Activated CD4-positive, alpha-beta T cell treated with anti-CD3 and anti-CD28 coated beads, Interleukin-2, amount 10 ng/mL, durations not matched to agents 24 days and 14 days (primary cell): ENCODE measurements around the gene MACROD2. TPM values are rescaled to one million over a fixed set of nuclear protein-coding genes. Genes with fewer than 3 reads are reported as not detected.
"Not testable (repeated sequence)": the region's sequence is repeated elsewhere in the genome, so short reads cannot be mapped to it uniquely, and the experiment has no call there.

Source experiments
- DNase-seq: peaks from one replicate; pipeline ENCODE4 v3.0.0; 2022
- H3K27ac Mint-ChIP-seq: one replicate; pipeline ENCODE4 v1.8.0; 2022; ENCODE audit warnings: mild to moderate bottlenecking, mixed read lengths
- H3K27me3 Mint-ChIP-seq: one replicate; pipeline ENCODE4 v1.8.0; 2022; ENCODE audit warnings: mixed read lengths
- H3K36me3 Mint-ChIP-seq: one replicate; pipeline ENCODE4 v1.8.0; 2022; ENCODE audit warnings: low read depth, mild to moderate bottlenecking, mixed read lengths
- H3K4me1 Mint-ChIP-seq: one replicate; pipeline ENCODE4 v1.8.0; 2021; ENCODE audit warnings: mixed read lengths
- H3K4me3 Mint-ChIP-seq: one replicate; pipeline ENCODE4 v1.8.0; 2022; ENCODE audit warnings: mild to moderate bottlenecking, moderate library complexity, mixed read lengths
- H3K9me3 Mint-ChIP-seq: one replicate; pipeline ENCODE4 v1.8.0; 2021; ENCODE audit warnings: mixed read lengths
- intact Hi-C: fragments of 100-400 bp; cut with micrococcal nuclease; formaldehyde crosslinking; loops from one replicate; pipeline ENCODE4 v1.15.1; 2023
- total RNA-seq: library from RNA; stranded (reverse); gene quantifications from 2 replicates; pipeline ENCODE4 v1.2.3, GENCODE V29; 2022

MACROD2 gene
- not detected in 2 replicates for total RNA-seq

DNA sequence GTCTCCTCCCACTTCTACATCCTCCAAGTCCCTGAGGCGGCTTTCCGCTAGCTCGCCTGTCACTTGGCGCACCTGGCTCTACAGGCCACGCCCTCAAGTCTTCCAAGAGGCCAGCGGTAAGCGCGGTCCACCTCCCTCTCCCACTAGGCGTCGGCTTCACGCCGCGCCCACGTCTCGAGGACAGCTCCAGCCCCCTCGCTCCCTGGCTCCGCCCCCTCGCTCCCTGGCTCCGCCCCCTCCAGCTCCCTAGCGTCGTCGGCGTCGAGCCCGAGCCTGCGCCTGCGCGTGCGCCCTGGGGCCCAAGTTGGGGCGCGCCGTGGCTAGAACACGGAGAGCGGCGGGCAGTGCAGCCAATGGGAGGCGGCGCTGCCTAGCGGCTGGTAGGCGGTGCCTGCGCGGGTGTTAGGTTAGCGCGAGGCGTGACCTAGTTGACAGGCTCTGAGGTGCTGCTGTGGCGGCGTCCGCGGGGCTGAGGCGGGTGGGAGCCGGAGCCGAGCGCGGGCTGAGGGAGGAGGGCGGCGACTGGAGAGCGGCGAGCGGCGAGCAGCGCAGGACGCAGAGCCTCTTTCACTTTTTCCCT, at the start of gene MACROD2:
Gene MACROD2 (plus strand): TSS at position 431 of the 580 bp plus-strand sequence.
- Mint-ChIP-seq H3K27me3 (peaks cover 11% of the 10 kb centered on the region), H3K4me3 (peak within 1 kb of the TSS; percentile 50), H3K27ac (no peak within 1 kb of the TSS), H3K9me3 (peaks cover 12% of the 10 kb centered on the region), H3K36me3 (no peaks in the 10 kb centered on the region), H3K4me1 (no peaks in the 10 kb centered on the region)
- intact Hi-C loops = no loop called here
- DNase-seq = peak; percentile 74

DNA sequence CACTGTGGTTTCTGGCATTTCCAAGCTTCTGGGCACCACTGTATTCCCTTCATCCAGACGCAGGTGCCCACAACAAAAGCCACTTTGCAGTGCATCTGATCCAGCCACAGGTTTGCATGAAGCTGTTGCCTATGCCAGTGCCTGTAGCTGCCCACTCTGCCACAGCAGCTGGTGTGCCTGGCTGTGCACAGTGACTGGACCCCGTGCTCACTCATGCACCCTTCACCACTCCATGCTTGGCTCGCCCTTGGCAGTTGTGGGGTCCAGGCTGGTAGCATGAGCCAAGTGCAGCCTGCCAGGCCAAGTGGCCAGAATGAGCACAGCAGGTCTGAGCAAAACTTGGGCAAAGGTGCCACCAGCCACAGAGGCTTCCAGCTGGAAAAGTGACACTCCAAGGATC, 47.6 kb upstream of the MACROD2 start:
- no peak for DNase-seq
- H3K9me3 Mint-ChIP-seq = no peaks in the 10 kb centered on the region
- H3K27ac Mint-ChIP-seq = no peak overlapping the region
- intact Hi-C loops = no loop called here
- no peaks in the 10 kb centered on the region for H3K4me1 Mint-ChIP-seq
- H3K27me3 Mint-ChIP-seq = no peaks in the 10 kb centered on the region
- no peak overlapping the region for H3K4me3 Mint-ChIP-seq
- H3K36me3 Mint-ChIP-seq = no peaks in the 10 kb centered on the region

DNA sequence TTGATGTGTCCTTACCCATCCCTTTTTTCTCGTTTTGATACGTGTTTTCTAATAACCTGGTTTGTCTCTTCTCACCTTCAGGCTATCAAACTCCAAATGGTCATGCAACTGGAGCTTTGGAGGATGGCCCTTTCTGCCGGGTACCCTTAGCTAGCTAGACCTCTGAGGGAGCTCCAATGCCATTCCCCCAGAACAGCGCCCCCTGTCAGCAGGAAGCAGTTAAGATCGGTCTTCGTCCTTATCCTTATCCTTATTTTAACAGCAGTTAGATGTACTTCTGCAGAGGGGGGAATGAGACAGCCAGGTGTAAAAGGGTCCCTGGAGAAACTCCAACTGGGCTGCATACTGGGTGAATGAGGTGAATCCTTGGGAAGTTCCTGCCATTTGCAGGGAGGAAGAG, 42.1 kb upstream of the MACROD2 start:
- H3K4me1 Mint-ChIP-seq = no peaks in the 10 kb centered on the region
- no peak overlapping the region for H3K4me3 Mint-ChIP-seq
- no peak overlapping the region for H3K27ac Mint-ChIP-seq
- no peaks in the 10 kb centered on the region for H3K36me3 Mint-ChIP-seq
- intact Hi-C loops = no loop called here
- no peak for DNase-seq
- no peaks in the 10 kb centered on the region for H3K9me3 Mint-ChIP-seq
- H3K27me3 Mint-ChIP-seq = no peaks in the 10 kb centered on the region

DNA sequence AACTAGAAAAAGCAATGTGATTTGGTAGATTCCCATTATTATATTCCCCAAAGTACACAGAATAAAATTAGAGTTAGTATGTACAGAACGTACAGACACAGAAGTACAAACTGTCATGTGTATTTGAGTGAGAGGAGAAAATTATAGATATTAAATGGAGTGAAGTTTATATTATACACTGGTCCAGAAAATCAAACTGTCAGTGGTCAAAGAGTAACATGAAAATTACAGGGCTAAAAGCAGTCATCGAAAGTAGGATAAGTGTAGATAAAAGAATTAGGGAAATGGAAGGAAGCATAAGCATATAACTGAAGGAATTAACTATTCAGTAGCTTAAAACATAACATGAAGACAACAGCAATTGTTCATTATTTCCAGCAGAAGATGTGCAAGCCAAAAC, 35.2 kb upstream of the MACROD2 start:
- Mint-ChIP-seq H3K4me1 (no peaks in the 10 kb centered on the region), H3K36me3 (no peaks in the 10 kb centered on the region), H3K9me3 (peaks cover 5% of the 10 kb centered on the region), H3K4me3 (no peak overlapping the region), H3K27me3 (no peaks in the 10 kb centered on the region), H3K27ac (no peak overlapping the region)
- intact Hi-C loops = no loop called here
- DNase-seq = no peak

DNA sequence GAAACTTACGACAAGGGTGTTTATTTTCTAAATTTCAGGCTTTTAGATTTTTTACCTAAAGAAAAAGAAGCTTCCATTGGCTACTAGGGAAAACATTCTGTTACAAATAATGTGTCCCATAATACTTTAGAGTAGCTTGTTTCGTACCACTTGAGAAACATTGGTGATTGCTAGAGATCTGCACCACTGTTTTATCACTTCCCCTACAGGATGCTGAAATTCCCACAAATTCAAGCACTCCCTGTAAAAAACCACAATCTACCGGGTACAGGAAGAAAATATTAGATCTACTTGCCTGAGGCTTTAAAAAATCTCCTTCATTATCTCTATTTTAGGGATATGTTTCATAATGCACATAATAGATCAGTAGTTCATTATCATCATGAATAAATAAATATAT, 34.8 kb upstream of the MACROD2 start:
- Mint-ChIP-seq H3K4me3 (no peak overlapping the region), H3K4me1 (no peaks in the 10 kb centered on the region), H3K36me3 (no peaks in the 10 kb centered on the region), H3K27me3 (no peaks in the 10 kb centered on the region), H3K9me3 (peaks cover 6% of the 10 kb centered on the region), H3K27ac (no peak overlapping the region)
- no peak for DNase-seq
- intact Hi-C loops = no loop called here

DNA sequence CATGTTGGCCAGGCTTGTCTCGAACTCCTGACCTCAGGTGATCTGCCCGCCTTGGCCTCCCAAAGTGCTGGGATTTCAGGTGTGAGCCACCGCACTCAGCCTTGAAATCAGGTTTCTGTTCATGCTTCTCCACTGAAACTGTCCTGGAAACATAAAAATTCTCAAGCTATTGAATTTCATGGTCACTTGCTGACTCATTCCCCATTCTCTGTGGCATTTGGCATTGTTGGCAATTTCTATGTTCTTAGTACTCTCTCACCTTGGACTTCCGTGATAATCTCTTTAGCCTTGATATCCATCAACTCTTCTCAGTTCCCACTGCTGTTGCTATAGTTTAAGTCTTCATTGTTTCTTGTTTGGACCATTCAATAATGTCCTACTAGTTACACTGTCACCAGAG, 11.1 kb upstream of the MACROD2 start:
- Mint-ChIP-seq H3K4me1 (no peaks in the 10 kb centered on the region), H3K36me3 (no peaks in the 10 kb centered on the region), H3K27ac (no peak overlapping the region), H3K4me3 (no peak overlapping the region), H3K27me3 (no peaks in the 10 kb centered on the region), H3K9me3 (no peaks in the 10 kb centered on the region)
- no peak for DNase-seq
- intact Hi-C loops = no loop called here

DNA sequence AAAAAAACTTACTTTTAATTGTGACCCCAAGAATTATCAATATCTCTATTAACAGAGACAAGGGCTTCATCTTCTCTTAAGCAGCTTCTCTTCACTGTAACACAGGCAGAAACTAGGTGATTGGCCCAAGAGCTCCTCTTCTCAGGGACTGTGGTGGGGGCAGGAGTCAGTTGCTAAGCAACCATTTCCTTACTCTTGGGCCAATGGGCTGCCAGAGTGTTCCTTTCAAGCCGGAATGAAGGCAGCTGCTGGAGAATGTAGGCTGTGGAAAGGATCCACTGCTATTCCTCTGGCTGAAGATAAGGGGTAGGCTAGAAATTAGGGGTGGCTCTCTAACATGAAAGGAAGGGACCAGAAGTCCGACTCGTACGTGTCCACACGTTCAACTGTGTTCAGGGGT, 4.9 kb upstream of the MACROD2 start, which contains the start of gene SEL1L2:
Gene SEL1L2 (minus strand): TSS at position 150 of the 400 bp plus-strand sequence. CDS start 80 bp downstream, at position 70.
- intact Hi-C loops = no loop called here
- DNase-seq = no peak
- Mint-ChIP-seq H3K4me3 (no peak within 1 kb of the TSS), H3K9me3 (peaks cover 3% of the 10 kb centered on the region), H3K27ac (no peak within 1 kb of the TSS), H3K36me3 (no peaks in the 10 kb centered on the region), H3K27me3 (no peaks in the 10 kb centered on the region), H3K4me1 (no peaks in the 10 kb centered on the region)

DNA sequence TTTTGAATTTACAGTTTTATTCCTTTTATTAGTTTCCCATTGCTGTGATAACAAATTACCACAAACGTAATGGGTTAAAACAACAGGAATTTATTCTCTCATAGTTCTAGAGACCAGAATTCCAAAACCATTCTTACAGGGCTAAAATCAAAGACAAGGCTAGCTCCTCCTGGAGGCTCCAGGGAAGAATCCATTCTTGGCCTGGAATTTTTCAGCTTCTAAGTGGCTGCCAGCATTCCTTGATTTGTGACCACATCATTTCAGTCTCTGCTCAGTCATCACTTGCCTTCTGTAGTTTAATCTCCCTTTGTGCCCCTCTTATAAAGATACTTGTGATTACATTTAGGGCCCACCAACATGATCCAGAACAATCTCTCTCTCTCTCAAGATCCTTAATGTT, 4.0 kb upstream of the MACROD2 start:
- Mint-ChIP-seq H3K36me3 (no peaks in the 10 kb centered on the region), H3K9me3 (peaks cover 6% of the 10 kb centered on the region), H3K4me1 (no peaks in the 10 kb centered on the region), H3K27me3 (peaks cover 3% of the 10 kb centered on the region), H3K27ac (no peak overlapping the region), H3K4me3 (no peak overlapping the region)
- intact Hi-C loops = no loop called here
- no peak for DNase-seq

DNA sequence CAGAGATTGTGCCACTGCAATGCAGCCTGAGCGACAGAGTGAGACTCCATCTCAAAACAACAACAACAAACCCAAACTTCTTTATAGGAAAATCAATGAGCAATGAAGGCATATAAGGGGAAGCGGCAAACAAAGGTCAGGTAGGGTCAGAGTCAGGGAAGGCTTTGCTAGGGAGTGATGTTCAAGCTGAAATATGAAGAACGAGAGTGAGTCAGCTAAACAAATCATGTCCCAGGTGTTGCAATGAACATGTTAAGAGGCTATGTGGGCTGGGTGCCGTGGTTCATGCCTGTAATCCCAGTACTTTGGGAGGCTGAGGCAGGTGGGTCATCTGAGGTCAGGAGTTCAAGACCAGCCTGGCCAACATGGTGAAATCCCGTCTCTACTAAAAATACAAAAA, 3.4 kb upstream of the MACROD2 start:
- H3K9me3 Mint-ChIP-seq = peaks cover 12% of the 10 kb centered on the region
- H3K4me3 Mint-ChIP-seq, intact Hi-C loops, H3K27me3 Mint-ChIP-seq, DNase-seq, H3K4me1 Mint-ChIP-seq, H3K36me3 Mint-ChIP-seq, H3K27ac Mint-ChIP-seq: not testable (repeated sequence)

DNA sequence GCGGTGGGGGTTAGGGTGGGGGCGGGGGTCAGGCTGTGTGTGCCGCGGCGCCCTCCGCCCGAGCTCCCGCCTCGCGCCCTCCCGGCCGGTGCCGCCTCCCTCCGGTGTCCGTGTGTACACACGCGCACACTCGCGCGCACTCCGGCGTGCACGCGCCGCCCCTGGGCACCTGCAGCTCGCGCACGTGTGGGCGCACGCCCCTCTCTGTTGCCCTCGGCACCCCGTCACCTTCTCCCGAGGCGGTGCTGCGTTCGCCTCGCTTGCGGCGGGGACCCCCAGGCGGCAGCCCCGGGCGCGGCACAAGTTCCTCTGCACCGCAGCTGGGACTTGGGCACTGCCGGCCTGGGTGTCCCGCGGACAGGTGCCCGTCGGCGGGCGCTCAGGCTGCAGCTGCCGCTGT, 525 bp downstream of the MACROD2 start:
- no peaks in the 10 kb centered on the region for H3K4me1 Mint-ChIP-seq

DNA sequence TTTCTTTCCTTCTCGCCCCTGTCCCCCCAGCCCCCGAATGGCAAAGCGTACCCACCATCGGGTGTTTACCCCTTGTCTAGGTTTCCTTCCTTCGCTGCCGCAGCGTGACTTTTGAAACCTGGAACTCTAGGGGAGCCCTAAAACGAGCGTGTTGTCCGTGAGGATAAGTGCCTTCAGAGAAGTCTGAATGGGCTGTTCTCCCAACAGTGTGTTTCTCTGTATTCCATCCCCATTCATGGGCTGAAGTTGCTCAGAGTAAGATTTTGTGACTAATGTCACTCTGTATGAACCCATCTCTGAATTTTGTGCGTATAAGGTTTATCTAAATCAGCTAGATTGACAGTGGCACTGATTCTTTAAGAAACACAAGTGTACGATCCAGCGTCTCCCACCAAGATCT, 949 bp downstream of the MACROD2 start:
- no peaks in the 10 kb centered on the region for H3K4me1 Mint-ChIP-seq
- peak overlapping the region; percentile 50 for H3K4me3 Mint-ChIP-seq
- no peaks in the 10 kb centered on the region for H3K36me3 Mint-ChIP-seq
- intact Hi-C loops = no loop called here
- H3K27ac Mint-ChIP-seq = no peak overlapping the region
- H3K9me3 Mint-ChIP-seq = peaks cover 12% of the 10 kb centered on the region
- no peak for DNase-seq
- H3K27me3 Mint-ChIP-seq = peaks cover 11% of the 10 kb centered on the region

More for the DNA sequence above, 525 bp downstream of the MACROD2 start:
- intact Hi-C loops = no loop called here
- no peak for DNase-seq
- Mint-ChIP-seq H3K27ac (no peak overlapping the region), H3K4me3 (no peak overlapping the region), H3K9me3 (peaks cover 12% of the 10 kb centered on the region), H3K27me3 (peaks cover 11% of the 10 kb centered on the region), H3K36me3 (no peaks in the 10 kb centered on the region)

DNA sequence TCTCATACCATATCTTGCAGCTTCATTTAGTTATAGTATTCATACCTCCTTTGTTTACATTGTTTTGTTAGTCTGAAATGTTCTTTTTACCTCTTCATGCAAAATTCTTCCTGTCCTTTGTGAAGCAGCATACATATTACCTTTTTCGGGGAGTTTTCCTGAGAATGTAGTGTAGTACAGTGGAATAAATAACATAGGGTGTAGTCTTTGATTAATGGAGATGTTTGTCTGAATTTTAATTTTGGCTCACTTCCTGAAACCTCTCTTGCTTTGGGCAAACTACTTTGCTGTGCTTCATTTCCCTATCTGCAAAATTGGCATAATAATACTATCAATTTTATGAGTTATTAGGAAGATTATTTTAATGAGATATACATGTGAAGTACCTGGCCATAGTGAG, 5.6 kb downstream of the MACROD2 start:
- no peak overlapping the region for H3K27ac Mint-ChIP-seq
- no peak for DNase-seq
- H3K4me1 Mint-ChIP-seq = no peaks in the 10 kb centered on the region
- peaks cover 11% of the 10 kb centered on the region for H3K27me3 Mint-ChIP-seq
- no peak overlapping the region for H3K4me3 Mint-ChIP-seq
- peaks cover 8% of the 10 kb centered on the region for H3K9me3 Mint-ChIP-seq
- H3K36me3 Mint-ChIP-seq = no peaks in the 10 kb centered on the region
- intact Hi-C loops = no loop called here

DNA sequence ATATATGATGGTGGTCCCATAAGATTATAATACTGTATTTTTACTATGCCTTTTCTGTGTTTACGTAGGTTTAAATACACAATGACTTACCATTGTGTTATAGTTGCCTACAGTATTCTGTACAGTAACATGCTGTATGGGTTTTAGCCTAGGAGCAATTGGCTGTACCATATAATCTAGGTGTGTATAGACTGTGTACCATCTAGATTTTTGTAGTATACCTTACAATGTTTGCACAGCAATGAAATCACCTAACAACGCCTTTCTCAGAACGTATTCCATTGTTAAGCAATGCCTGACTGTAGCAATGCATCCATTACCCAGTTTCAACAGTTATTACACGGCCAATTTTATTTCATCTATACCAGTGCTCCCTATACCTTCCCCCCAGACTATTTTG, 10.7 kb downstream of the MACROD2 start:
- Mint-ChIP-seq H3K9me3 (no peaks in the 10 kb centered on the region), H3K36me3 (no peaks in the 10 kb centered on the region), H3K27me3 (no peaks in the 10 kb centered on the region), H3K4me1 (no peaks in the 10 kb centered on the region), H3K27ac (no peak overlapping the region), H3K4me3 (no peak overlapping the region)
- DNase-seq = no peak
- intact Hi-C loops = no loop called here

DNA sequence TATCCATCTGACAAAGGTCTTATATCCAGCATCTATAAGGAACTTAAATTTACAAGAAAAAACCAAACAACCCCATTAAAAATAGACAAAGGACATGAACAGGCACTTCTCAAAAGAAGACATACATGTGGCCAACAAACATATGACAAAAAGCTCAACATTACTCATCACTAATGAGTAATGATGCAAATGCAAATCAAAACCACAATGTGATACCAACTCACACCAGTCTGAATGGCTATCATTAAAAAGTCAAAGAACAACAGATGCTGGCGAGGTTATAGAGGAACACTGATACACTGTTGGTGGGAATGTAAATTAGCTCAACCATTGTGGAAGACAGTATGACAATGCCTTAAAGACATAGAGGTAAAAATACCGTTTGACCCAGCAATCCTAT, 13.9 kb downstream of the MACROD2 start:
- no peak for DNase-seq
- Mint-ChIP-seq H3K36me3 (no peaks in the 10 kb centered on the region), H3K27me3 (no peaks in the 10 kb centered on the region), H3K9me3 (peaks cover 3% of the 10 kb centered on the region), H3K27ac (no peak overlapping the region), H3K4me3 (no peak overlapping the region), H3K4me1 (no peaks in the 10 kb centered on the region)
- intact Hi-C loops = no loop called here

DNA sequence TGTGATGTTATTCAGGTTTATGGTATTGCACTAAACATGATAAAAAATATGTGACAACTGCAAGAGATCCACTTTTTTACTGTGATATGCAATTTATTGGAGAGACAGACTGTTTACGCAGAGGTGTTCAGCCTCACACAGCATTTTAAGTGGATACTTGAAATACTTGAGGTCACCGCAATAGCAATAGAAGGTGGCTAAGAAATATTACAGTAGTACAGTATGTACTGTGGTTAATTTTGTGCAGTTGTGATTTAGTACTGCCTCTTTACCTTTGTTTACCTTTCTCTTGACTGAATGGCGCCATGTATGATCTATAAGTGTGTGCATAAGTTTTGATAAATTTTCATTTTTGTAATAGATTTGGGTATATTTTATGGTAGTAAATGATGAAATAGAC, 17.4 kb downstream of the MACROD2 start:
- Mint-ChIP-seq H3K36me3 (no peaks in the 10 kb centered on the region), H3K27me3 (no peaks in the 10 kb centered on the region), H3K9me3 (peaks cover 3% of the 10 kb centered on the region), H3K4me3 (no peak overlapping the region), H3K4me1 (no peaks in the 10 kb centered on the region), H3K27ac (no peak overlapping the region)
- DNase-seq = no peak
- intact Hi-C loops = no loop called here
